22Rv1 (cell line): ENCODE data around the gene ZBTB34.

Source experiments
- ZFX ChIP-seq: fragments of 450-650 bp; IDR thresholded peaks from 2 replicates; pipeline ENCODE4 v1.6.1; 2017; ENCODE audit warnings: antibody characterized with exemption, borderline replicate concordance
- TF ChIP-seq, protein P1 (sequence below): fragments of 450-650 bp; IDR thresholded peaks from 2 replicates; pipeline ENCODE4 v1.5.1; 2017; ENCODE audit warnings: mild to moderate bottlenecking

GRCh38 chr9:126915846-126916543 lies 55.6 kb downstream of the ZBTB34 start:
- TF ChIP-seq, protein P1, sequence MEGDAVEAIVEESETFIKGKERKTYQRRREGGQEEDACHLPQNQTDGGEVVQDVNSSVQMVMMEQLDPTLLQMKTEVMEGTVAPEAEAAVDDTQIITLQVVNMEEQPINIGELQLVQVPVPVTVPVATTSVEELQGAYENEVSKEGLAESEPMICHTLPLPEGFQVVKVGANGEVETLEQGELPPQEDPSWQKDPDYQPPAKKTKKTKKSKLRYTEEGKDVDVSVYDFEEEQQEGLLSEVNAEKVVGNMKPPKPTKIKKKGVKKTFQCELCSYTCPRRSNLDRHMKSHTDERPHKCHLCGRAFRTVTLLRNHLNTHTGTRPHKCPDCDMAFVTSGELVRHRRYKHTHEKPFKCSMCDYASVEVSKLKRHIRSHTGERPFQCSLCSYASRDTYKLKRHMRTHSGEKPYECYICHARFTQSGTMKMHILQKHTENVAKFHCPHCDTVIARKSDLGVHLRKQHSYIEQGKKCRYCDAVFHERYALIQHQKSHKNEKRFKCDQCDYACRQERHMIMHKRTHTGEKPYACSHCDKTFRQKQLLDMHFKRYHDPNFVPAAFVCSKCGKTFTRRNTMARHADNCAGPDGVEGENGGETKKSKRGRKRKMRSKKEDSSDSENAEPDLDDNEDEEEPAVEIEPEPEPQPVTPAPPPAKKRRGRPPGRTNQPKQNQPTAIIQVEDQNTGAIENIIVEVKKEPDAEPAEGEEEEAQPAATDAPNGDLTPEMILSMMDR = no peak
- no peak for TF ChIP-seq ZFX
